ENCODE results near the gene KIF5C.

The KIF5C gene

DNA sequence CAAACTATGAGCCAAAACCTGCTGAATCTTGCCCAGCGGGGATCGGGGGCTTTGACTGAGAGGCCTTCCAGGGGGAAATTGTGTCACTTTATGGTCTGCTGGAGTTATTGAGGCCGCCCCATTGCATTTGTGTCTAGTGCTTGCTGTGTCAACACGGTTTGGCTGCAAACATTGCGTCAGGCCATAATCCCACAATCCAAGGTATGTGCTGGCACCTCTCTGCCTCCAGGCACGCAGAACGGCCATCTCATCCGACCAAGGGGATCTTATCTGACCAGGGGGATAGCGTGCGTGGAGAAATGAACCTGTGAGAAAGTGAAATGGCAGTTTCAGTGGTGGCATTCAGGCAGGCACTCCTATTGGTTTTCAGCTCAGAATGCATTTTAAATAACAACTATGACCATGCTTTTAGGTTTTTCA lies 145.4 kb downstream of the KIF5C start:
- no peak for DNase-seq

- DNase-seq, result no peak
Measured at GRCh38 chr2:149021271-149021719, 146.3 kb downstream of the KIF5C start.

- no peak for DNase-seq
Measured at GRCh38 chr2:149021761-149022160, 146.7 kb downstream of the KIF5C start.

DNA sequence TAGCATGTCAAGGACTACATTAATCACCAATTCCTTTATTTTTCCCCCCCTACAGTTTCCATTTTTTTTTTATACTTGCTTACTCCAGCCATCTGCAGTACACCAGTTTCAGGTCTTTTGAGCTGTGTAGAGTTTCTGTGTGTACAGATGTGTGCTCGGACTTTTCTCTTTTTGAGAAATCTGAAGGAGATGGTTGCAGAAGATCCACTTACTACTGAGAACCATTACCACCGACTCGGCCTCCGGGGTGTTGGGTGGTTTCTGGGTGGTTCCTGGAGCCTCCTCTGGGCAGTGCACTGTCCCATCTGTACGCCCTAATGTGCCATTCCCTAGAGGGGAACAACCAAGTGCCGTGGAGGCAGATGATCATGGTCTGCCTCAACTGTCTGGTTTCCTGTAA lies 148.1 kb downstream of the KIF5C start:
- DNase-seq, result no peak

DNA sequence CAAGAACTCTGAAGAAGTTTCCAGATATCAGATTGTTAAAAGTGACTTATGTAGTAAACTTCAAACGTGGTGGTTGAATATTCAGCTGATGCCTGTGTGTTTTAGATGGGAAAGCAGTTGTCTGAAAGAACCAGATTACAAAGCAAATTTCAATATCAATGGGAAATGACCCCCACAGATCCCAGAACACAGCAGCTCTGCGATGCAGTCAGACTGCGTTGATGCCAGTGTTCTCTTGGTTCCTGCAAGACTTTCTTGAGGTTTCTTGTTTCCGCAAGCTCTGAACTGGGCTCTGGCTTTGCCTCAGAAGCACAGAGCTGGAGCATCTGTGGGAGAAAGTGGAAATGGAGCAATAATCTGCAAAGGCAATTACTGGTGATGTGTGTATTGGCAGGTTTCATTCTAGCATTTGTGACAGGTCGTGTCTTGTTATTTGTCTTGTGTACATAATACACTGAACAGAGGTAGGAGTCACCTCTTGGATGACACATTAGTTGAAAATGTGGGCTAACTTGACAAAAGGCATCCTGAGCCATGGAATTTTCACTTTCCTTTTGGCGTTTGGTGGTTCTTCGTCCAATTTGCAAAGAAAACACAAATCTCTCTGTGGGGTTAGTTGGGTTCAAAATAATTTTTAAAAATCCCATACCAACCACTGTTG lies 152.7 kb downstream of the KIF5C start:
- DNase-seq, result no peak

DNA sequence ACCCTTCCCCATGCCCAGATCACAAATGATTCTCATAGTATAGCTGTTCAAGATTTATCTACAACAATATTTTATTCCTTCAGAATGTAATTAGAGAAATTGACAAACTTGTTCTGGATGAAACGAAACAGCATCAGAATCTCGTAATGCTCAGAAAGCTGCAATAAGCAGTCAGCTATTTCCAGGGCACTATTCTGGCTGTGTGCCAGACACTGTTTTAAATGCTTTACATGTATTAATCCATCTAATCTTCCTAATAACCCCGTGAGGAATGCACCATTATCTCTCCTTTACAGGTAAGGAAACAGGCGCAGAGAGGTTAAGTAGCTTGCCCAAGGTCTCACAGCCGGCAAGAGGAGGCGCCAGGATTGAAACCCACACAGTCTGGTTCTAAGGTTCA lies 153.3 kb downstream of the KIF5C start:
- DNase-seq, result no peak

DNA sequence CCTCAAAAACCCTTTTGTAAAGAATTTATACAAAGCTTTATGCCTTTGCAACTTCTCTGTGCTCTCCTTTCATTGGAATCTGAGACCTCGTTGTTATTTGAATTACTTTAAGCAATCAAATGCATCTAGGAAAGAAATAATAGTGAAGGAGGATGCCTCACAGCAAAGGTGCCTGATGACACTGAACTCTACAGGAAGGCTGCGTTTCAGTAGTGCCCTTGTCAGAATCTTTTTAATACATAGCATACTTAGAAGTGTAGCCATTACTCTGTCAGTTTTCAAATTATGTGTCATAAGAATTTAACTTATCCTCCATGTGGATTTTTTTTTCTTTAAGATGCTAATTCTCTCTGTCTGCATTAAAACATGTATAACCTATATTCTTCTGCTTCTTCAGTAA lies 153.9 kb downstream of the KIF5C start:
- DNase-seq, result no peak

DNA sequence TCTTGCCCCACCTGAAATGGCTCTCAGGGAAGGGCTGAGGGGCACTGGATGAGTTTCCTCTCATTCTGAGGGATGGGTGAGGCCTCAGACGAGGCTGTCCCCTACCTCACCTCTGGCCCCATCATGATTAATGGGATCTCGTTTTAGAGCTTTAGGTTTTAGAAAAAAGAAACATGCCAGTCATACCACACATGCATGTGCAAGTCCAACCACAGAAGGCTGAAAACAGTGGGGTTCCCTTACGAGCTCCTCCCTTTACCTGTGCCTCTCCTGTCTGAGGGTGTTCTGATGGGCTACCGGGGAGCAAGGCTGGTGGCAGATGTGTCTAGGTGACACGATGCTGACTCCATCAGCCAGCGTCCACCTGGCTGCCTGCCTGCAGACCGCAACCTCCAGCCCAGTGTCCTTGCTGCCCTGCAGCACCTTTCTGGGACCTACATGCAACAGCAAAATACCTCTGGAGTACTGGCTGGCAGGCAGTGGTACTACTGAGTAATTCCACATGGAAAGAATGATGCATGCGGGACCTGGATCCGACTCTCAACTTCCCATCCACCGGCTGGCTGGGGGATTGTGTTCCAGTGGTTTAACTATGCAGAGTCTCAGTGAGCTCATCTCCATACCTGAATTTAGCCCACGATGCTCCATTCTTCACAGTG lies 154.4 kb downstream of the KIF5C start:
- no peak for DNase-seq

DNA sequence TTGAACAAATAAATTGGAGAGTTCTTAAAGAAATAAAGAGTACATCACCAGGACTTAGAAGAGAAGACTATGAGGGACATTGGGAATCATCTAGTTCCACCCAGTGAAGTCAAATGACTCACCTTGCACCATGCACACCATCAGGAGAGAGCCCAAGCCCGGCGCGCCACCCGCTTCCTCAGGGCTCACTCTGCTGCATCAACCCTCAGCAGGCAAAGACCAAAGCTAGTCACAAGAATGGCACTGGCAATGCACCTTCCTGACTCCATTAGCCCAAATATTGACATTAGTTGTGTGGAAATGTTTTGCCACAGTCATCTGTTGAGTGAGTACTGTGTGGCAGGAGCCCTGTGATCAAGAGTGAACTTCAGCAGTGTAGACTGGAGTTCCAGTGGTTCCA lies 156.4 kb downstream of the KIF5C start:
- no peak for DNase-seq

- no peak for DNase-seq
Measured at GRCh38 chr2:149033716-149034115, 158.7 kb downstream of the KIF5C start.

DNA sequence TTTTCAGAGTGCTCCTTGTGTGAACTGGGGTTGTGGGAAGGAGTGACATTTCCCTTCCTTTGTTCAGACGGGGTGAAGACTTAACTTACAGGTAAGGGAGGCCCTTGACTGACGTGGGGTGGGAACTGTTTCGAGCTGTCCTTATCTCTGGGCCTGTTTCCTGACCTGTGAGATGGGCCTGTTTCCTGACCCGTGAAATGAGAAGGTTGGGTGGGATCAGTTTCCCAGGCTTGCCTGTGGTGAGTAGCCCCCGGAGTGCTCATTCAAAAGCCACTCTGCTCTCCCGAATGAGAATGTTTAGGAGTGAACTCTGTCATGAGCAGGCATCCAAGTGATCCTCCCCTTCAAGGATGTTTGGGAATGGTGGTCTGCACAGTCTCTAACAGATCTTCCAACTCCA lies 159.4 kb downstream of the KIF5C start:
- no peak for DNase-seq

- DNase-seq, result no peak
Measured at GRCh38 chr2:149036507-149037293, 161.7 kb downstream of the KIF5C start.

- DNase-seq, result no peak
Measured at GRCh38 chr2:149037851-149038250, 162.8 kb downstream of the KIF5C start.

DNA sequence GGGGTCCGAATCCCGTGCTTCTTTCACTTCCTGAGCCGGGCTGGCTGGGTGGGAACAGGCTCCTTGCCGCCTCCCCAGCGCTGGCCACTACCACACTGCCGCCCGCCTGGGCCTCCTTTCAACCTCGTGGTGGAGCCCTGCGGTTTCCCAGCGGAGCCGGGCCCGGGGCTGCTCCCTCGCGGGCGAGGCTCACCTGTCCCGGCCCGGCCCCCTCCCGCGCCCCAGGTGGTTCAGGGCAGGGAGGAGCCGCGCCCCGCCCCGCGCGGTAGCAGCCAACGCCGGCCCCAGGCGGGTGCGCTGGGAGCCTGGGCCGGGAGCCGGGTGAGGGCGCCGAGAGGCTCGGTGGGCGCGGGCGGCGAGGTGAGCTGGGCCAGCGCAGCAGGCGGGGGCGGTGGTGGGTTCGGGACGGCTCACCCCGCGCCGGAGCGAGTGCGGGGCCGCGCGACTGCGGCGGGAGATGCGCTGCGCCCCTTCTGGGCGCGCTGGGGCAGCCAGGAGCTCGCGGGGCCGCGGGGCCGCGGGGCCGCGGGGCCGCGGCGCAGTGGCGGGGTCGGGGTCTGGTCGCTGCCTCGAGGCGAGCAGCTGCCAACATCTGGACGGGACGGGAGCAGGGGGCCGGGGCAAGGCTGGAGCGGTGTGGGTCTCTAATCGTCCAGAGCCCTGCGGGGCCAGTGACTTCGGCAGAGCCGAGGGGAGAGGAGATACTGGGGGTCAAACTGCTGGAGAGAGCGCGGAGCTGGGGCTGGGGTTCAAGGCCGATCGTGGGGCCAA lies 163.6 kb downstream of the KIF5C start, which contains the start of gene LYPD6B:
TSS of gene LYPD6B (plus strand) at position 258 of the 771 bp plus-strand sequence. CDS start 92,250 bp downstream, outside the sequence.
- DNase-seq, result no peak

- no peak for DNase-seq
Measured at GRCh38 chr2:149039213-149039724, 164.2 kb downstream of the KIF5C start.

GRCh38 chr2:149040451-149040850 lies 165.4 kb downstream of the KIF5C start:
- DNase-seq, result no peak

DNA sequence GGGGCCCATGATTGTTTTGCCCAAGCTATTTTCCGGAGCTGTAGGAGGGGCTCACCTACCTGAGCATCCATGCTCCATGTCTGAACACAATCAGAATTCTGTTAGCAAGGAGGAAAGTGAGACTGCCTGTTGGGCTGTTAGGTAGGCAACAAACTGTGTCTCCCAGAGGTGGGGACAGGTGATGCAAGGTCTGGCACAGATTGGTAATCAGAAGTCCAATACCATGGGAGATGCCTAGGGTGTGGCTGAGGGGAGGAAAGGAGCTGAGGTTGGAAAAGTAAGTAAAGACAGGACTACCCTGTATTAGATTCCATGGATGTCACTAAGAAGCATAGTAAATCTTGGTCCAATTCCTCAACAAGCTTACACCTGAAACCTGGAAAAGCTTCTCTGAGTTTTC lies 166.5 kb downstream of the KIF5C start:
- DNase-seq, result no peak

DNA sequence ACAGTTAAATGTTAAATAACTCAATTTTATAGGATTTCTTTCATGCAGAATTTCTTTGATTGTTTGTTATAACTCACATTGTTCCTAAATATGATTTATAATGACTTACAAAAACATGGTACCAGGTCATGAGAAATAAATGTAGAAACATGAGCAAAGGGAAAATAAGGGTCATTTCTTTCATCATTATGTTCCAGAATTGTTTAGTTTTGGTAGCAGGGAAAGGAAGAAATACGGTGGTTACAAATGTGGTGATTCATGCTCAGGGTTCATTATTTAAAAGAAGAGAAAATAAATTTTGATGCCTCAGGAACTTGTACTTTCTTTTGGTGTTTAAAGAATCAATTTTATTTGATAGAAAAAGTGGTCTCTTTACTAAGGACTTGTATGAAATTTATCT lies 167.9 kb downstream of the KIF5C start:
- no peak for DNase-seq

DNA sequence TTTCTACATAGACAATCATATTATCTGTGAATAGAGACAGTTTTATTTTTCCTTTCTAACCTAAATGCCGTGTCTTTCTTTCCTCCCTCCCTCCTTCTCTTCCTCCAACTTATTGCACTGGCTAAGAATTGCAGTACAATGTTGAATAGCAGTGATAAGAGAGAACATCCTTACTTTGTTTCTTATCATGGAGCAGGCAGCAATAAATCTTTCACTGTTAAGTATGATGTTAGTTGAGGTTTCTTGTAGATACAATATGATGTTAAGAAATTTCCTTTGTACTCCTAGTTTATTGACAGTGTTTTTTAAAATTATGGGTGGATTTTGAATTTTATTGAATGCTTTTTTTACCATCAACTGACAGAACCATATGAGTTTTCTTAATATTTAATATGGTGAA lies 169.5 kb downstream of the KIF5C start:
- no peak for DNase-seq

DNA sequence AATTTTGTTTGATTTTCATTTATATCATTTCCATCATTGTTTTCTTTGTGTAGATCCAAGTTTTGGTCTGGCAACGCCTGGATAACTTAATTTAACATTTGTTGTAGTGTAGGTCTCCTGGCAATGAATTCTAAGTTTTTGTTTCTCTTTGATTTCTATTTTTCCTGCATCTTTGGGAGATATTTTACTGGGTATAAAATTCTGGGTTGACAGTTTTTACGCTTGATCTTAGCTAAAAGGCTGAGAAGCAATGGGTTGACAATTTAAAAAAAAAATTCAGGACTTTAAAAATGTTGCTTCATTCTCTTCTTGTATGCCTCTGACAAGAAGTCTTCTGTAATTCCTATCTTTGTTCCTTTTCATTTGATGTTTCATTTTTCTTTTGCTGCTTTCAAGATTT lies 172.1 kb downstream of the KIF5C start:
- no peak for DNase-seq

GRCh38 chr2:149049142-149049541 lies 174.1 kb downstream of the KIF5C start:
- no peak for DNase-seq

- no peak for DNase-seq
Measured at GRCh38 chr2:149050188-149050587, 175.2 kb downstream of the KIF5C start.

DNA sequence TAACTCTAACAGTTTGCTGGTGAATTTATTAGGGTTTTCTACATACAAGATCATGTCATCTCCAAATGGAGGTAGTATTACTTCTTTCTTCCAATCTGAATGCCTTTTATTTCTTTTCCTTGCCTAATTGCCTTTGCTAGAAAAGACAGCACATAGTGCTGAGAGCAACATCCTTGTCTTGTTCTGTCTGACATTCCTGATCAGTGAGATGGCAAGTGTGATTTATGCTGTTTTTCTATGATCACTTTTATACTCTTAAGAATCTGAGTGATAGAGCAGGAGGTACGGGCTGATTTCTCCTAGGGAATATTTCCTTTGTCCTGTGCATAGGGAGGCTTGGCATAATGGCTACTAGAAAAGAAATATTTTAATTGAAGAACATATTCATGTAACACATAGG lies 180.7 kb downstream of the KIF5C start:
- no peak for DNase-seq

Data from midbrain (tissue), 1 donor.